Transverse colon (tissue), 4 donors: ENCODE data around the gene SDK1.

ENCODE experiments used
- CTCF ChIP-seq, 5 experiments: fragments of 200-600 bp in 3 of 5; fragments of 450-650 bp in 2 of 5; sonication (generic) in 3 of 5; IDR thresholded peaks; 1 replicate in 2 of 5; 2 replicates in 3 of 5; pipeline ENCODE4 v1.5.1; 2016 to 2017; ENCODE audit warnings: antibody characterized with exemption in 5 of 5, inconsistent platforms in 3 of 5, mild to moderate bottlenecking in 2 of 5, moderate library complexity in 1 of 5
- POLR2AphosphoS5 ChIP-seq, 3 donors: sonication (generic); formaldehyde crosslinking; IDR thresholded peaks; one replicate each; pipeline ENCODE4 v1.6.1; 2016; ENCODE audit warnings: antibody characterized with exemption in 3 of 3

- TF ChIP-seq CTCF (IDR thresholded peaks at IDR 0.05) (no peak), POLR2AphosphoS5 (IDR thresholded peaks at IDR 0.05) (no peak)
Measured at GRCh38 chr7:3427957-3428356, 126.9 kb downstream of the SDK1 start.
